ENCODE measurements around the gene PARP16.
A peak's percentile ranks its signal among the peaks of the same experiment; 100 is the strongest.

The PARP16 gene

GRCh38 chr15:65310431-65311137 lies 23.9 kb upstream of the PARP16 start:
- no peak for DNase-seq

GRCh38 chr15:65309882-65310418 lies 23.3 kb upstream of the PARP16 start:
- no peak for DNase-seq

- no peak for DNase-seq
These were observed 21.3 kb upstream of the PARP16 start for GRCh38 chr15:65307978-65308377.

GRCh38 chr15:65306551-65306950 lies 19.9 kb upstream of the PARP16 start:
- no peak for DNase-seq

- DNase-seq = no peak
These were observed 19.1 kb upstream of the PARP16 start for GRCh38 chr15:65305776-65306175.

- DNase-seq = no peak
These were observed 18.6 kb upstream of the PARP16 start for GRCh38 chr15:65305150-65305758.

GRCh38 chr15:65304381-65305149 lies 17.9 kb upstream of the PARP16 start, which contains the start of gene RNU5B-1:
RNU5B-1 (plus strand) TSS chr15:65304677.
- peak; percentile 69 for DNase-seq

GRCh38 chr15:65303687-65304380 lies 17.2 kb upstream of the PARP16 start:
- DNase-seq = no peak

- no peak for DNase-seq
These were observed 15.4 kb upstream of the PARP16 start for GRCh38 chr15:65302061-65302460.

GRCh38 chr15:65300924-65301441 lies 14.3 kb upstream of the PARP16 start:
- DNase-seq = no peak

GRCh38 chr15:65298731-65299130 lies 12.0 kb upstream of the PARP16 start:
- no peak for DNase-seq

- DNase-seq = no peak
These were observed 6.3 kb upstream of the PARP16 start for GRCh38 chr15:65292938-65293518.

GRCh38 chr15:65290228-65290627 lies 3.5 kb upstream of the PARP16 start:
- DNase-seq = no peak

- DNase-seq = no peak
These were observed 2.7 kb upstream of the PARP16 start for GRCh38 chr15:65289261-65289854.

GRCh38 chr15:65287520-65287855 lies 805 bp upstream of the PARP16 start:
- no peak for DNase-seq

- DNase-seq = no peak
These were observed 497 bp downstream of the PARP16 start for GRCh38 chr15:65286069-65286703.

GRCh38 chr15:65285291-65286068 lies 1.2 kb downstream of the PARP16 start:
- DNase-seq = no peak

GRCh38 chr15:65278480-65278879 lies 8.2 kb downstream of the PARP16 start:
- no peak for DNase-seq

GRCh38 chr15:65277015-65277414 lies 9.7 kb downstream of the PARP16 start:
- DNase-seq = no peak

GRCh38 chr15:65275728-65276126 lies 11.0 kb downstream of the PARP16 start:
- DNase-seq = no peak

All from stimulated activated CD4-positive, alpha-beta T cell treated with anti-CD3 and anti-CD28 coated beads, Interleukin-12 subunit alpha, Interleukin-12 subunit beta, amount 100 ng/mL, for 4 hours (primary cell).